Spinal cord (tissue), 10 donors: ENCODE results near the gene DMRTC1. TPM values are rescaled to one million over a fixed set of nuclear protein-coding genes. Genes with fewer than 3 reads are reported as not detected.
"Not testable (repeated sequence)": the region's sequence is repeated elsewhere in the genome, so short reads cannot be mapped to it uniquely, and the experiment has no call there.

ENCODE experiments used
- DNase-seq, 6 donors: peaks; one replicate each; pipeline versions ENCODE4 v3.0.0 to v3.0.0-alpha.2; 2013 to 2015; ENCODE audit warnings: low spot score in 6 of 6, low read depth in 4 of 6
- H3K27ac ChIP-seq: one replicate; pipeline ENCODE4 v1.5.1; 2013; ENCODE audit warnings: low read depth, low read length, control low read depth
- H3K27me3 ChIP-seq: one replicate; pipeline ENCODE4 v1.6.1; 2013; ENCODE audit warnings: low read length; ENCODE audit not compliant: control insufficient read depth, insufficient read depth
- H3K36me3 ChIP-seq: one replicate; pipeline ENCODE4 v1.6.1; 2013; ENCODE audit warnings: low read length; ENCODE audit not compliant: control insufficient read depth, insufficient read depth
- H3K4me1 ChIP-seq: one replicate; pipeline ENCODE4 v1.6.1; 2013; ENCODE audit warnings: low read length; ENCODE audit not compliant: control insufficient read depth, insufficient read depth
- H3K4me3 ChIP-seq: one replicate; pipeline ENCODE4 v1.5.1; 2013; ENCODE audit warnings: low read depth, low read length, control low read depth
- H3K9me3 ChIP-seq: one replicate; pipeline ENCODE4 v1.6.1; 2013; ENCODE audit warnings: low read length; ENCODE audit not compliant: control insufficient read depth, insufficient read depth
- WGBS: methylation state at CpG from one replicate; pipeline ENCODE4 v1.1.5; 2013; ENCODE audit warnings: missing lambda C conversion rate; ENCODE audit not compliant: insufficient coverage; 5-methylcytosine and 5-hydroxymethylcytosine counted together
- long read RNA-seq, 4 donors: transcript quantifications; one replicate each; lab custom pipeline, GENCODE V29; 2026
- polyA plus RNA-seq, 2 donors: library from polyadenylated mRNA; unstranded; fragments of 120-200 nt; gene quantifications; one replicate each; pipeline ENCODE4 v1.2.1, GENCODE V29; 2013; ENCODE audit not compliant: insufficient read length in 2 of 2
- total RNA-seq, 2 donors: library from RNA; depleted of rRNA in 1 of 2; stranded (reverse); fragments of 120-200 nt in 1 of 2; fragments of >200 nt in 1 of 2; gene quantifications; one replicate each; pipeline versions ENCODE4 v1.2.3 to v1.2.4, GENCODE V29; 2013 to 2014
- donor health status: healthy.

Gene DMRTC1, protein sequence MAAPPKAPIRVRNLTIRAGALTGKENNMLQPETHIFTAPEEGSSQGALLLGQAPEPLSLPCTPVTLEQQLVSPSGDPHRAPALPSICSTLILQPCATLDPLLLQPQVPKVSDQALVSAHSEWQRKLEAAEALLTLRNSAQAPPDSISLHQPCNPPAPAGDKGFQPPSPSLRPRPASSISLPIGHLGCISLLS
- total RNA-seq (under 1 TPM in 1 of 2 donors, not detected in 1; 0.55 TPM), polyA plus RNA-seq (1 to 10 TPM; 1.0 to 1.5 TPM)
- long read RNA-seq, donor 1: 0 reads
- long read RNA-seq, donor 2, partial matches to known transcripts: 48 of 66 reads
- long read RNA-seq, donor 2, other reads (novel, unspliced or antisense): 17 of 66 reads
- long read RNA-seq, donor 3, partial matches to known transcripts: 18 of 30 reads
- long read RNA-seq, donor 3, other reads (novel, unspliced or antisense): 12 of 30 reads
- long read RNA-seq, donor 4: 0 reads

DNA sequence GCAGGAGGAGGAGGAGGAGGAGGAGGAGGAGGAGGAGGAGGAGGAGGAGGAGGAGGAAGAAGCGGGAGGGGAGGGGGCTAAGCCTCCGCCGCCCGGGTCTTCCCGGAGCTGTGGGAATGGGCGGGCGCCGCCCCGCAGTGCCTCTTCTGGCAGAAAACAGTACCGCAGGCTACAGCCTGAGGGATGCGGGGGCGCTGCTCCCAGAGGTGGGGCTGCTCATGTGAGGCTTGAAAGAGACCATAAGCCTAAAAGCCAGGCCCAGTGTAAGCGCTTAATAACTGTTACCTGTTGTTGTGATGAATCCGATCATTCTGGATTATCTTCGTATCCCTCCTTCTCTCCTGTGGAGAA, at the start of gene DMRTC1:
DMRTC1 (minus strand) TSS at position 19 of the 351 bp plus-strand sequence. CDS start 68,143 bp downstream, outside the sequence.
- H3K9me3 ChIP-seq, H3K27me3 ChIP-seq, H3K36me3 ChIP-seq, DNase-seq, H3K27ac ChIP-seq, H3K4me3 ChIP-seq, H3K4me1 ChIP-seq: not testable (repeated sequence)
- WGBS: no CpG with 5 or more reads among the region's 15 CpGs

DNA sequence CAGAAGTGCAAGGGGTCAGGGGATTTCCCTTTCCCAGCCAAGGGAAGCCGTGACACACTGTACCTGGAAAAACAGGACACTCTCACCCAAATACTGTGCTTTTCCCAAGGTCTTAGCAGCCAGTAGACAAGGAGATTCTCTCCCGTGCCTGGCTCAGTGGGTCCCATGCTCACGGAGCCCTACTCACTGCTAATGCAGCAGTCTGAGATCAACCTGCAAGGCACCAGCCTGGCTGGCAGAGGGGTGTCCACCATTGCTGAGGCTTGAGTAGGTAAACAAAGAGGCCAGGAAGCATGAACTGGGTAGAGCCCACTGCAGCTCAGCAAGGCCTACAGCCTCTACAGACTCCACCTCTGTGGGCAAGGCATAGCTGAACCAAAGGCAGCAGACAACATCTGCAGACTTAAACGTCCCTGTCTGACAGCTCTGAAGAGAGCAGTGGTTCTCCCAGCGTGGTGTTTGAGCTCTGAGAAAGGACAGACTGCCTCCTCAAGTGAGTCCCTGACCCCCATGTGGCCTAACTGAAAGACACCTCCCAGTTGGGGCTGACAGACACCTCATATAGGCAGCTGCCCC, 37.3 kb upstream of the DMRTC1 start:
- not testable (repeated sequence) for H3K9me3 ChIP-seq, H3K36me3 ChIP-seq, H3K4me3 ChIP-seq, H3K27ac ChIP-seq, DNase-seq, H3K4me1 ChIP-seq, H3K27me3 ChIP-seq
- 52% methylated on average over 4 of the region's 5 CpGs for WGBS

DNA sequence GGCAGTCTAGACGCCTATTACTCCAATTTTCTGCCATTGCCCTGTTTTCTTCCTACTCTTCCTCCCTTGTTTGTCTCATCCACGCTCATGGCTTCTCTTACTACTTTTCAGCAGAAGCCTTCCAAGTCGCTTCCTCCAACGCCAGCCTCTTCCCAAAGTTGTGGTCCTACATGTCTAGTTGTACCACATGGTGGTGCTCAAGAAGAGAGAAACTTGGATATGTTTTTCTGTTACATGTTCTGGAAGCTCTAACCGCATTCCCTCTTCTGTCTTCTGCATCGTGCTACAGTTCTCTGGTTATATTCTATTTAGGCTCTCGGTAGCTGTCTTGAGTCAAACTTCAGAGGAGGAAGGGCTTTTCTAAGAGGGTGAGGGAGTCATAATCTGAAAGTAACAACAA, 31.2 kb upstream of the DMRTC1 start:
- H3K9me3 ChIP-seq, H3K36me3 ChIP-seq, H3K4me3 ChIP-seq, H3K27me3 ChIP-seq, DNase-seq, H3K4me1 ChIP-seq, H3K27ac ChIP-seq: not testable (repeated sequence)
- no CpG with 5 or more reads among the region's 7 CpGs for WGBS

DNA sequence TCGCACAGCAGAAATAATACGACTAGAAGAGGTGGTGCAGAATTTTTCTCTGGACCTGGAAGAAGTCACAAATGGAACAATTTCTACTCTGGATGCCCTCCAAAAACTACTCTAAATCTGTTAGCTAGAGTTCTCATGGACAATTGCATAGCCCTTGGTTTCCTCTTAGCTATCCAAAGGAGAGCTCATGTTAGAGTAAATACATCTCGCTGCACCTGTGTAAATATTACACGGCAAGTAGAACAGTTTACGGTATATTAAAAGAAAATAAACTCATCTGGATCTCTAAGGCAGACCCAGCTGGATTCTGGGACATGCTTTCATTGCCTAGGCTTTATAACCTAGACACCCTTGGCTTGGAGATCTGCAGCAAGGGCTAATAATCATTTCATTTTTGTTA, 28.2 kb upstream of the DMRTC1 start:
- H3K27ac ChIP-seq, H3K4me1 ChIP-seq, DNase-seq, H3K4me3 ChIP-seq, H3K36me3 ChIP-seq, H3K9me3 ChIP-seq, H3K27me3 ChIP-seq: not testable (repeated sequence)
- WGBS: no CpG with 5 or more reads among the region's 5 CpGs

DNA sequence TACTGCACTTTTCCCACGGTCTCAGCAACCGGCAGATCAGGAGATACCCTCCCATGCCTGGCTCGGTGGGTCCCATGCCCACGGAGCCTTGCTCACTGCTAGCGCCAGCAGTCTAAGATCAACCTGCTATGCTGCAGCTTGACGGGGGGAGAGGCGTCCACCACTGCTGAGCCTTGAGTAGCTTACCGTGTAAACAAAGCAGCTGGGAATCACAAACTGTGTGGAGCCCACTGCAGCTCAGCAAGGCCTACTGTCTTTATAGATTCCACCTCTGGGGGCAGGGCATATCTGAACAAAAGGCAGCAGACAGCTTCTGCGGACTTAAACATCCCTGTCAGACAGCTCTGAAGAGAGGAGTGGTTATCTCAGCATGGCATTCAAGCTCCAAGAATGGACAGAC, 16.3 kb upstream of the DMRTC1 start:
- no CpG with 5 or more reads among the region's 9 CpGs for WGBS
- H3K9me3 ChIP-seq, H3K27ac ChIP-seq, H3K36me3 ChIP-seq, H3K27me3 ChIP-seq, DNase-seq, H3K4me1 ChIP-seq, H3K4me3 ChIP-seq: not testable (repeated sequence)

DNA sequence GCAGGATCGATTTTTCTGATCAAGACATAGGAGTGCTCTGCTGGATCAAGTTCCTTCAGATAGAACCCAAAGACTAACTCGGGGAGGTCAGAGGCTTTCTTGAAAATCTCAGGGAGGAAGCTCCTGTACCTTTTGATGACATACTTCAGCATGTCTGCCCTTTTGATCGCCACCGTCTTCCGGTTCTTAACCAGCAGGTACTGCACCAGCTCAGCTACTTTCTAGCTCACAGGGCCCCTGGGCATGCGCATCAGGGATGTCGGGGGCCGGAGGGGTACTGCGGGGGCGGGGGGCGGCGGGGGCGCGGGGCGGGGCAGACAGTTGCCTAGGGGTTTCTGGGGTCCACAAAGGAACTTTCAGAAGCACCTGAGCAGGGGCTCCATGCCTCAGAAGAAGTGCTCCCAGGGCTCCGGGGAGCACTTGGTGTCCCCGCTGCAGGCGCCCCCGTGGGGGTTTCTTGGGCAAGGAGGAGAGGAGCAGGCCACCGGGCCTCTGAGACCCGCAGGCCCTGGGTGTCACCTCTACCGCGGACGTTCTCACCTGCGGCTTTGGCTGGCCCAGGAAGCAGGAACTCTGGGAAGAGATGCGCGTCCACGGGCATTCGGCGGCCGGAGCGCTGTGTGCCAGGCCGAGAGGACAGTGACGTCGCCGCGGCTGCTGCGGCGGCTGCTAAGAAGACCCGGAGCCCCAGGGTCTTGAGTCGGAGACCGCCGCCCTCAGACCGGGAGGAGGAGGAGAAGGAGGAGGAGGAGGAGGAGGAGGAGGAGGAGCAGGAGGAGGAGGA, 410 bp downstream of the DMRTC1 start:
- not testable (repeated sequence) for H3K27me3 ChIP-seq, H3K27ac ChIP-seq, H3K4me1 ChIP-seq, H3K4me3 ChIP-seq, H3K9me3 ChIP-seq, DNase-seq, H3K36me3 ChIP-seq
- WGBS: no CpG with 5 or more reads among the region's 44 CpGs

DNA sequence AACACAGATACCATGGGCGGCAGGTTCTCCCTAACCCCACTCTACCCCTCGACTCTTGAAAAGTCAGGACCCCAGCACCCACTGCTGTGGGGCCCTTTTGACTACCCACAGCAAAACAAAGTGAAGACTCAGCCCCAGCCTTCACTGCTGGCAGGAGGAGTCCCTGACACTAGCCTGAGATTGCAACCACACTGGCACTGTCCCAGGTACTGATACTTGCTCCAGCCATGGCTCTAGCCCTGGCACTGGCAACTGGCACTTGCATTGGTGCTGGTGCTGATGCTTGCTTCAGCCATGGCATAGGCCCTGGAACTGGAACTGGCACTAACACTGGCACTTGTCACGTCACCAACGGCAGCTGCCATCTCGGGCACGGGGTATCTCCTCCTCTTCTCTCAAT, 1.4 kb downstream of the DMRTC1 start:
- WGBS: no CpG with 5 or more reads among the region's 6 CpGs
- H3K4me1 ChIP-seq, H3K36me3 ChIP-seq, H3K4me3 ChIP-seq, H3K27ac ChIP-seq, H3K9me3 ChIP-seq, DNase-seq, H3K27me3 ChIP-seq: not testable (repeated sequence)

DNA sequence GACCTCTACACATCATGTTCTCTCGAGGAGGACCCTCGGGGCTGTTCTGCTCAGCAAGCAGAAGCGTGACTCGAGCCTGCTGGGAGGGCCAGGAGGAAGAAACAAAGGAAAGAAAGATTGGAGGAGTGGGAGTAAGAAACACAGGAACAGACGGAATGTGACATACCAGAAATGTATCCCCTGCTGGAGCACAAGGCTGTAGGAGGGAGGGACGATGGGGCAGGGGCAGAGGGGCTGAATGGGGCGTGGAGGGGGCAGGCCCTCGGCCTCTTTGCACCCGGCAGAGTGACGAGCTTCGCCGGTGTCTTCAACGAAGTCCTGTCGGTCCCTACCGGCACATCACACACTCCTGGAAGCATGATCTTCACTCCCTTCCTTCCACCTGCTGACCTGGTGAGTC, 5.7 kb downstream of the DMRTC1 start, which contains the start of gene FAM236A:
FAM236A (plus strand) TSS at position 301 of the 400 bp plus-strand sequence; CDS start at position 358, 57 bp downstream.
- H3K9me3 ChIP-seq, H3K27me3 ChIP-seq, H3K36me3 ChIP-seq, H3K4me1 ChIP-seq, H3K27ac ChIP-seq, H3K4me3 ChIP-seq, DNase-seq: not testable (repeated sequence)
- WGBS: no CpG with 5 or more reads among the region's 15 CpGs

DNA sequence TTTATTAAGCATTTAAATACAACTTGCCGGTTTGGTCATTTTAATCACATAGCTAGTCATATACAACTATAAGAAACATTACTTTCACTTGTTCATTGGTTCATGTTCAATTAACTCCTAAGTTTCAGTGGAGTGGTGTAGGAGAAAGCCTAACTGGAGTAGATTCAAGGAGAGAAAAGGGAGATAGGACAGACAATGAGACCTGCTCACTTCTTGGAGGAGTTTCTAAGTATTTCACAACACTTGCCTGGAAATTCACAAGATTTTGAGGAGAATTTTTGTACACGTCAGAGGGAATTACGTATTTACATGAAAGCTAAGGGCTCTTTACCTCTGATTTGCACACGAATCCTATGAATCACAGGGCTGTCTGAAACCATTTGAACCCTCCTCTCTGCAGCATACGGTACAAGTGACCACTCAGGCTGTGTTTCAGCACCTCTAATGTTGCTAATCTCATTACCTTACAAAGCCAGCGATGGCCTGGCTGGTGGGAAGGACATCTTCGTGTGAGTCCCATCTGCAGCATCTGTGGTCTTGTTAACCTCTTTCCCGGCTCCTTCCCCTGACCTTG, 6.7 kb downstream of the DMRTC1 start:
- not testable (repeated sequence) for H3K4me1 ChIP-seq, H3K27me3 ChIP-seq, H3K4me3 ChIP-seq, H3K9me3 ChIP-seq, H3K36me3 ChIP-seq, DNase-seq, H3K27ac ChIP-seq
- no CpG with 5 or more reads among the region's 8 CpGs for WGBS
